Measurements from ENCODE around the gene SPATS2.
"Not testable (repeated sequence)": the region's sequence is repeated elsewhere in the genome, so short reads cannot be mapped to it uniquely, and the experiment has no call there.

DNA sequence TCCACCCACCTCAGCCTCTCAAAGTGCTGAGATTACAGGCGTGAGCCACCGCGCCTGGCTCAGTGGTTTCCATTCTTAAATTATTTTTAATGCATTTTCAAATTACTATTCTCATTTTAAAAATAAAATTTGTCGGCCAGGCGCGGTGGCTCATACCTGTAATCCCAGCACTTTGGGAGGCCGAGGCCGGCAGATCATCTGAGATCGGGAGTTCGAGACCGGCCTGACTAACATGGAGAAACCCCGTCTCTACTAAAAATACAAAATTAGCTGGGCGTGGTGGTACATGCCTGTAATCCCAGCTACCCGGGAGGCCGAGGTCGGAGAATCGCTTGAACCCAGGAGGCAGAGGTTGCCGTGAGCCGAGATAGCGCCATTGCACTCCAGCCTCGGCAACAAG is 33.5 kb upstream of the SPATS2 start:
- not testable (repeated sequence) for TF ChIP-seq CTCF (IDR thresholded peaks at IDR 0.05 in 2 of 3, conservative IDR thresholded peaks at IDR 0.05 in 1 of 3; ENCODE audit: control insufficient read depth in 2 of 3, extremely low read depth in 1 of 3, insufficient read depth in 1 of 3, low read depth in 3 of 3, low read length in 3 of 3); MYB (IDR thresholded peaks at IDR 0.05; ENCODE audit: borderline replicate concordance, low read depth, low read length); BCL3 (IDR thresholded peaks at IDR 0.05; ENCODE audit: borderline replicate concordance, insufficient read depth, low read depth, low read length, poor library complexity, severe bottlenecking); ZNF687 (IDR thresholded peaks at IDR 0.05); TAF1 (IDR thresholded peaks at IDR 0.05; ENCODE audit: borderline replicate concordance, low read depth, low read length); FOXM1 (IDR thresholded peaks at IDR 0.05; ENCODE audit: low read depth, low read length); POLR2AphosphoS5 (IDR thresholded peaks at IDR 0.05; ENCODE audit: low read length); POLR2A (IDR thresholded peaks at IDR 0.05; ENCODE audit: low read depth, low read length); EP300 (IDR thresholded peaks at IDR 0.05; ENCODE audit: borderline replicate concordance in 1 of 2, control insufficient read depth in 1 of 2, low read depth in 2 of 2, low read length in 2 of 2); BACH1 (IDR thresholded peaks at IDR 0.05; ENCODE audit: borderline replicate concordance); NKRF (conservative IDR thresholded peaks at IDR 0.05); USF2 (IDR thresholded peaks at IDR 0.05; ENCODE audit: borderline replicate concordance, low read depth, low read length)
